Measurements from ENCODE around the gene NAT16.

DNA sequence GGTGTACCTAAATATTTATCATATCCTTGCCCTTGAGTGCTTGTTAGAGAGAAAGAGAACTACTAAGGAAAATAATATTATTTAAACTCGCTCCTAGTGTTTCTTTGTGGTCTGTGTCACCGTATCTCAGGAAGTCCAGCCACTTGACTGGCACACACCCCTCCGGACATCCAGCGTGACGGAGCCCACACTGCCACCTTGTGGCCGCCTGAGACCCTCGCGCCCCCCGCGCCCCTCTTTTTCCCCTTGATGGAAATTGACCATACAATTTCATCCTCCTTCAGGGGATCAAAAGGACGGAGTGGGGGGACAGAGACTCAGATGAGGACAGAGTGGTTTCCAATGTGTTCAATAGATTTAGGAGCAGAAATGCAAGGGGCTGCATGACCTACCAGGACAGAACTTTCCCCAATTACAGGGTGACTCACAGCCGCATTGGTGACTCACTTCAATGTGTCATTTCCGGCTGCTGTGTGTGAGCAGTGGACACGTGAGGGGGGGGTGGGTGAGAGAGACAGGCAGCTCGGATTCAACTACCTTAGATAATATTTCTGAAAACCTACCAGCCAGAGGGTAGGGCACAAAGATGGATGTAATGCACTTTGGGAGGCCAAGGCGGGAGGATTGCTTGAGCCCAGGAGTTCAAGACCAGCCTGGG, 41.8 kb downstream of the NAT16 start:
- TF ChIP-seq, protein P1, sequence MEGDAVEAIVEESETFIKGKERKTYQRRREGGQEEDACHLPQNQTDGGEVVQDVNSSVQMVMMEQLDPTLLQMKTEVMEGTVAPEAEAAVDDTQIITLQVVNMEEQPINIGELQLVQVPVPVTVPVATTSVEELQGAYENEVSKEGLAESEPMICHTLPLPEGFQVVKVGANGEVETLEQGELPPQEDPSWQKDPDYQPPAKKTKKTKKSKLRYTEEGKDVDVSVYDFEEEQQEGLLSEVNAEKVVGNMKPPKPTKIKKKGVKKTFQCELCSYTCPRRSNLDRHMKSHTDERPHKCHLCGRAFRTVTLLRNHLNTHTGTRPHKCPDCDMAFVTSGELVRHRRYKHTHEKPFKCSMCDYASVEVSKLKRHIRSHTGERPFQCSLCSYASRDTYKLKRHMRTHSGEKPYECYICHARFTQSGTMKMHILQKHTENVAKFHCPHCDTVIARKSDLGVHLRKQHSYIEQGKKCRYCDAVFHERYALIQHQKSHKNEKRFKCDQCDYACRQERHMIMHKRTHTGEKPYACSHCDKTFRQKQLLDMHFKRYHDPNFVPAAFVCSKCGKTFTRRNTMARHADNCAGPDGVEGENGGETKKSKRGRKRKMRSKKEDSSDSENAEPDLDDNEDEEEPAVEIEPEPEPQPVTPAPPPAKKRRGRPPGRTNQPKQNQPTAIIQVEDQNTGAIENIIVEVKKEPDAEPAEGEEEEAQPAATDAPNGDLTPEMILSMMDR (IDR thresholded peaks at IDR 0.05): peak; percentile 91
- TF ChIP-seq ZFX (IDR thresholded peaks at IDR 0.05; ENCODE audit: borderline replicate concordance): no peak

All from 22Rv1 (cell line).